HG03039 (cell line): ENCODE measurements around the gene RNF19B.

Experiments
- ATAC-seq: cut with Tn5 transposase; IDR thresholded peaks from one replicate; pipeline ENCODE4 v1.9.1; 2021; ENCODE audit warnings: mild to moderate bottlenecking, moderate library complexity; ENCODE audit not compliant: unreplicated experiment

Gene RNF19B

DNA sequence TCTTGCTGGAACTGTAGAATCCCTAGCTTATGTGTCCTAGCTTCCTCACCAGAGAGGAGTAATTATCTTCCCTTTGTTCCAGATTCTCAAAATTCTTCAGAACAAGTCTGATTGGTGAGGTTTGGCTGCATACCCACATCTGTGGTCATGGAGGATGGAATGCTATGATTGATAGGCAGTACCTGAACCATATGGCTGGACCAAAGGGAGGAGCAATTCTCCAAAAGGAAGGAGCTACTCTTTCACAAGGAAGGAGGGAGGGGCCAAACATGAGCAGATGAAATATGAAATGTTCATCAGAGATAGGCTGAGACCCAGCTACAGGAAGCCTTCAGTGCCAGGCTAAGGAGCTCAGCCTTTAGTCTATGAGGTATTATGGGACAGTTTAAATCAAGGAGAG lies 5.0 kb upstream of the RNF19B start:
- no peak for ATAC-seq

DNA sequence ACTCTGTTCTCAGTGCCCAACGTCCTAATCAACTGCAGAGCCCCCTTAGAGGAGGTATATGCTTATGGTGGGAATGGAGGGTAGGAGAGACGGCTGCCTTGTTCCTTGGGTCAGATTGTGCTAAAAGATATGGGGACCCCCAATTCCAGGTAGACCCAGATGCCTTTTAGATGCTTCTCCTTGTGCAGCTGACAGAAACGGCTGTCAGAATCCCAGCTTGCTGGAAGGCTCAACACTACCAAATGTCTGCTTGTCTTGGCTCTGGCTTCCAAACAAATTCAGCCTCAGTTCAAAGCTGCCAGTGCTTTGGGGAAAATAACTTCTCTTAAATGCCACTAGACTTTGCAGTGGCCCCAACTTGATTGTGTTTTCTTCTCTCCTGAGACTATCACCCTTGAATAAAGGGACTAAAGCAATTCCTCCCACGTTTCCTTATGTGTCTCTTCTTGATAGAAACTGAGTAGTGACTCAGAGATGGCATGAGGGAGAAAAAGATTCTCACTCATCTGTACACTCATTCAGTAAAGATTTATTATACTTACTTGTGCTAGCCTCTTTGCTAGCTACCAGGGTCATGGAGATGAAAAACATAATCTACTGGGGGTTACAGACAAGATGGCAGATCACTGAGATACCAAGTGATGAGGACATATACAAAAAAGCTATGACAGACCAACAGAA lies 3.4 kb upstream of the RNF19B start:
- no peak for ATAC-seq

DNA sequence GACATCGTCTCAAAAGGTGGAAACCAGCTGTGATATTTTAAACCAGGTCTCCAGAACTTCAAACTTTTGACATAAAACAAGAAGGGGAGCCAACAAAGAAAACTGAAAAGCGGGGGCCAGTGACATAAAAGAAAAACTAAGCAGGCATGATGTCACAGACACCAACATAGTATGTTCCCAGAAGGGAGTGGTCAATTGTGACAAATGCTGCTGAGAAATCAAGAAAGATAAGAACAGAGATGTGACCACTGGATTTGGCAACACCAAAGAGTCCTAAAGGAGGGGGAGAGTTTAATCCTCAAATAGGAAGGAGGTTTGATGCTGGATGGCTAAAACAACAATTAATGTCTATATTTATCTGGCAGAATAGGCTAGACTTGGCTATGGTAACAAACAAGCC lies 2.3 kb upstream of the RNF19B start:
- no peak for ATAC-seq

DNA sequence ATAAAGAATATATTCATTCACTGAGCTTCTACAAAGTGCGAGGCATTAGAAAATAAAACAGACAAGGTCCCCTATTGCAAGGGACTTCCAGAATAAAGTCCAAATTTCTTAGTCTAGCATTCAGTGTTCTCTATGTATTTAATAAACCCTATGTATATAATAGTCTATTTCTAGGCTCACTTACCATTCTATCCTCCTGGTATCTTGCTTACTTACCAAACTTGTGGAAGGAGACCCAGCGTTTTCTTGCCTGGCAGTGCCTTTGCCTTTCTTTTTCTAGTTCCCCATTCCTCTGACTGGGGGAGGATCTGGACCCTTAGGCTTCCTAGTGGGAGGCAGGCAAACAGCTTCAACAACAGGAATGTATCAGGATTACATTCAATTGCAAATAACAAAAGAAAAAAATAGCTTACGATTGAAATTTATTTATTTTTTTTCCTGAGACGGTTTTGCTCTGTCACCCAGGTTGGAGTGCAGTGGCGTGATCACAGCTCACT lies 690 bp upstream of the RNF19B start:
- no peak for ATAC-seq

DNA sequence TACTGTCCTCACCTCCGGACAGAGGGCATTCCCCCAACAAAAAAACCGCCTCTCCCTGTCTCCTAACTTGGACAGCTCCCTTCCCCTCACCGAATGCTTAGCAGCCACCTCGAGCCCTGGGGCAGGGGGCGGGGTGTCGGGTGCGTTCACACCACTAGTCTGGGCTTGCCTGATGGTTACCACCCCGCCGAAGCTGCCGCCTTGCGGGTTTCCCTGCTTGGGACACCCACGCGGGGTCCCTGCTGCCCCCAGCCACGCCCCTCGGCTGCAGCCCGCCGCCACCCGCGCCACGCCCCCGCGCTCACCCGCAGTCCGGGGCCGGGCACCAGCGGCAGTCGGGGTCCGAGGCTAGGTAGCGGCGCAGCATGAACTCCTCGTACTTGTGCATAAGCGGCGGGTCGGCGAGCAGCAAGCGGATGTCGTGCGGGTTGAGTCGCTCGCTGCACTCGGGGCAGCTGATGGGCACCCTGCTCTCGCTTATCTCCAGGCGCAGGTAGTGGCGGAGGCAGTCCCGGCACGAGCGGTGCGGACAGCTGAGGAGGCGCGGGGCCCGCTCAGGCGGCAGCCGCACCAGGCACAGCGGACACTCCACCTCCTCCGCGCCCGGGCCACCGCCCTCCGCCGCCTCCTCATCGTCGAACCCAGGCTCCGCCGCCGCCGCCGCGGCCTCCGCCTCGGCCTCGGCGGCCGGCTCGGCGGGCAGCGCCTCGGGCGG lies 706 bp downstream of the RNF19B start:
- peak; percentile 31 for ATAC-seq

DNA sequence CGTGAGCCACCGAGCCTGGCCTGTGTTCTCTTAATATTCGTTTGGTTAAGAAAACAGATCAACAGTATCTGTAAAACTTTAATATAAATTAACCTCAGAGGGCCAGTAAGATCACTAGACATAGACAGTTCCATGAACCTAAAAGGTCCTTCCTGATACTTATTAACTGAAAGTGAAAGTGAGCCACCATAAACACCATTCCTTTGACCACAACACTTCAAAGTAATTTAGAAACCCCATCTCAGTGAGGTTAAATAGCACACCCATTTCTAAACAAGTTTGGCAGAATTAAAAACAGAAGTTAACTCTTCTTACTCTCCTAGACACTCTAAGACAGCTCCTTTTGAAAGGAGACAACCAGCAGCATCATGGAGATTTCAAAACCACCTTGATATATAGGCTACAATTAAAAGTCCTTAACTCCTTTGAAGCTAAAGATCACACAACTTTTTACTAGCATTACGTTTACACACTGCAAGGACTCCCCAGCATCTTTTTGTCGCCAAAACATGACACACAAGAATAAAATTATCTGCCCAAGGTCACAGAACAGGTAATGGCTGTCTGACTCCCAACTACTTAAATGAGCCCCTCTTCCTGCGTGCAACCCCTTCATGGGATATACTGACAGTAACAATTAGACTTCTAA lies 2.2 kb downstream of the RNF19B start:
- no peak for ATAC-seq

DNA sequence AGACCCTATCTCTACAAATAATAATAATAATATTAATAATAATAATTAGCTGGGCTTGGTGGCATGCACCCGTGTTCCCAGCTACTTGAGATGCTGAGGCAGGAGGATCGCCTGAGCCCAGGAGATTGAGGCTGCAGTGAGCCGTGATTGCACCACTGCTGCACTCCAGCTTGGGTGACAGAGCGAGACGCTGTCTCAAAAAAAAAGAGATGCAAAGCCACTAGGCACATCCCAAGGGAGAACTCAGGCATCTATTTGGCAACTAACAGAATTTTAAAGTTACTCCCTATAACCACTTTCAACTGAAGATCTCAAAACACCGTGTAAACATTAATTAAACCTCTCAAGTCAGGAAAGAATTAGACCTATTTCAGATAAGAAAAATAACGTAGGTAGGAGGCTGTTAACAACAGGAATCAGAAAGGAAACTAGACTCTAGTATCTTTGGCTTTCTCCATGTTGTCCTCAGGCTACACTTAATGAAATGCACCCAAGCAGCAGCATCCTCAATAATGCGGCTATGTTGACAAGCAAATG lies 3.7 kb downstream of the RNF19B start:
- no peak for ATAC-seq

DNA sequence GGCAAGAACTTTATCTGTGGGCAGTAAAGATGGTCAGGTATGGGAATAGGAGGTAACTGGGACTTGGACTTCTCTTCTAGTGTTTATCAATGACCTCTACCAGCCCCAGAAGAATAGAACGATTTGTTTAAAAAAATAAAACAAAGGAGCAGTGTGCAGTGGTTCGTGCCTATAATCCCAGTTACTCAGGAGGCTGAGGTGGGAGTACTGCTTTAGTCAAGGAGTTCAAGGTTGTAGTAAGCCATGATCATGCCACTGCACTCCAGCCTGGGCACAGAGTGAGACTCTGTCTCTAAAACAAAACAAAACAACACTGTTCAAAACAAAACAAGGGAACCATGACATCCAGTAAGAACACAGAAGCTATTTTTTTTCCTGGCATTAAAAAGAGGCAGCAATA lies 4.3 kb downstream of the RNF19B start:
- no peak for ATAC-seq

DNA sequence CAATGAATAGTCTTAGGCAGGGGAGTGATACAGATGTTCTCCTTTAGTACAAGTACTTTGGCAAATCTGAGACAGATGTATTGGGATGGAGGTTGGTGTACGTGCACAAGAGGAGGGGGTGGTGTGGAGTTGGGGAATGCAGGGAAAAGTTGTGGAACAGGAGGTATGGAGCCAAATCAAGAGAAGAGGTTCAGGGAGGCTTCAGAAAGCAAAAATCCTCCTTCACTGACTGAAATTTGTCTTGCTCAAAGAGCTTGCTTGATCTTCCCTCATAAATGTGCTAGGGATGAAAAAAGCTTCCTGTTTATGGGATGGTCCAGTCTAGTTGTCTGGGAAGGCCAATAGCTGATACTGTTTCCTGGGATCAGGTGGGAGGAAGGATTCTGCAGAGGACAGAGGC lies 5.8 kb downstream of the RNF19B start:
- ATAC-seq: no peak

DNA sequence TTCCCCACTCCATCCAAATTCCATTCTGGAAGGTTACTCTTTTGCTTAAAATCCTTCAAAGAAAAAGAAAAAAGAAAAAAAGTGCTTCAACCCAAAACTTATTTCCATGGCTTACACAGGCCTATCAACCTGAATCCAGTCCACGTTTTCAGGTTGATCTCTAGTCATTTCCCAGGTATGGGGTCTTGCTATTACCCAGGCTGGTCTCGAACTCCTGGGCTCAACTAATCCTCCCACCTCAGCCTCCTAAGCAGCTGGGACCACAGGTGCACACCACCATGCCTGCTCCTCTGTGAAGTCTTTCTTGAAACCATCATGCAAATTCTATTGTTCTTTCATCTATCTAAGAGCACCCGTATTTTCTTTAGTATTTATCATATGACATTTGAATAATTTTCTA lies 7.6 kb downstream of the RNF19B start:
- ATAC-seq: no peak

DNA sequence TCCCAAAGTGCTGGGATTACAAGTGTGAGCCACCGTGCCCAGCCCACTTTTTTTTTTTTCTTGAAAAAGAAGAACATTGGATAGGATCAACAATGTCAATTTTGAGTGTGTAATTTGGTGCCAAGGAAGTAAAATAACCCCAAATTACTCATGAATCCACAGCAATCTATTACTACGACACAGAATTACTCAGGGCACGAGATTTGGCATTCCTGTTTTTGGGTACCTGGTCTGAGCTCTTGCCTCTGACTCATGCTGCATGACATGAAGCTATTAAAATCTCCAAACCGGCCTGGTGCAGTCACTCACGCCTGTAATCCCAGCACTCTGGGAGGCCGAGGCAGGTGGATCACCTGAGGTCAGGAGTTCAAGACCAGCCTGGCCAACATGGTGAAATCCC lies 10.4 kb downstream of the RNF19B start:
- no peak for ATAC-seq

DNA sequence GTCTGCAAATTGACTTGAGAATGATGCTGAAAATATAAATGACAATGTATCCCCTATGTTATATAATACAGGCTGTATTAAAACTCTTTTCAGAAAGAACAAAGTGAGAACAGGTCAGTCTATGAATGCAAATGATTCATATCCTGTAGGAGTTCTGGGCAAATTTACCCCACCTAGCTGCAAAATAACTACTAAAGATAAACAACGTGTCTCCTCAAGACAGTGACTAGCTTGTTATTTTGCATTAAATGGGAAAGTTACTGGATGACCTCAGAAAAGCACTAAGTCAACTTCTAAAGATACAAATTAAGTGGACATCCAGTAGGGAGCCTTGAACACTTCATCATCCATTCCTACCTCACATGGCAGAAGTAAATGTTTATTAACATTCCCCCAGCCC lies 11.1 kb downstream of the RNF19B start:
- no peak for ATAC-seq

DNA sequence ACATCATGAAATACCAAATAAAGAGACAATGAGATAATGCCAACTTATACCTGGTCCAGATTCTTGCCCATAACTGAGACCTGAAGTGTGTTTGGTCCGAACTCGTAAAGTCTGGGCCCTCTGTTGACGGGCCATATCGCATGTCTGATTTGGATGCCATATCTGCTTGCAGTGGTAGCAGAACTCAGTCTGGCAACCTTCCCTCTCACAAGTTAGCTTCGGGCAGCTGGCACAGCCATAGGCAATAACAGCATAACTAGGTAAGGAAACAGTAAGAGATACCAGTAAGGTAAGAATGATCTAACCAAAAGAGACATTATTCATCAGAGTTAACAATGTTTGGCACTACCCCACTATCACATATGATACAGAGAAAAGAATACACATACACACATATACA lies 15.1 kb downstream of the RNF19B start:
- ATAC-seq: no peak

DNA sequence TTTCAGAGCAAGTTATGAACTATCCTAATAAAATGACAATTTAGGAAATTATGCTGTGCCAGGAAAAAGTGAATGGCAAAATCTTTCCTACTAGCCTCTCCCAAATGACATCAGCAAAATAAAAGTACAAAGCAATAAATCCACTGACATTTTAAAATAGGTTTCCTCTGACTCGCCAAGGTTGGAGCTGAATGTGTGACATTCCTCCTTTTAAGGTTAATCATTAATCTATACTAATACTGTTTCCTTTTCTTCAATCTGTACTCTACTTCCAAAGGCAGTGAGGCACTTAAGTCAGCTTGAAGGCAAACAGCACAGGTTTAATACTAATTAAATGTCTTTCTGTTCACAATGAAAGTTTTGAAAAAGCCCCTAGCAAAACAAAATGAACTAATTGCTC lies 15.7 kb downstream of the RNF19B start:
- no peak for ATAC-seq

DNA sequence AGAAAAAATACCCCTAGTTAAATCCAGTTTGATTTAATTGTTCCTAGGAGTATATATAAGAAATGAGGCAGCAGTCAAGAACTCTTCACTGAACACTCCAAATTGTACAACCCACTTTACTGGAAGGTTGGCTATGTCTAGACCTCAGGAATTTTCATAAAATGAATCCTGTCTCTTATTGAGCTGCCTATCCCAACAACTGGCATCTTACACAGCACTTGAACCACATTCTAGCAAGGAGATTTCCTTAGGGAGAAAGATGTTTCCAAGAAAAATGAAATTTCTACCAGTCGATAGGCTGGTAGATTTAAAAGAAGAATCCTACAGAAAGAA lies 16.3 kb downstream of the RNF19B start:
- no peak for ATAC-seq

DNA sequence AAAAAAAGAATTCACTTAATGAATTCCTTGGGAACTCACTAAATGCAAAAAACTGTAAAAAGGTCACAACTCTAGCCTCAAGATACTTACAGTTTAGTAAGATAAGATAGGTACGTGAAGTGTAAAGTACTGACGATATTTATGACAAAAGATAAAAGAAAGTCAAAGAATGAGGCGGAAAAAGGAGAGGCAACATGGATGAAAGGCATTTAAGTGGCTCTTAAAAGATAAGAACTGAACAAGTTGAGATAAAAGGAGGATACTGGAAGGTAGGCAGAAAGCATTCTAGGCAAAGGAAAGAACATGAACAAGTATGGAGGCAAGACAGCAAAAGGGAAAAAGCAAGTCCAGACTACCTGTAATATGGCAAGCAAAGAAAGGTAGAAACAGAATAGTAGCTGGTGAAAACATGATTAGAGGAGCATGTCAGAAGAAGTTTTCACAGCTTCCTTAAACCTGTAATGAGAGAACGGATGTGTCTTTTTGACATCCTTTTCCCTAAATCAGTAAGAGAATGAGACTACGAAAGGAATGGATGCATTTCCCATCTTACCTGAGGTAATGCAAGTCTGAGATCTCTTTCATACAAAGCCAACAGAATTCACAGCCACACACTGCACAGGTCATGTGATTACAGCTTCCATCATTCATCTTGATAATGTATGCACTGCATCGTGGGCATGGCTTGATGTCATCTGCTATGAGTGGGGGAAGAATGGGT lies 16.8 kb downstream of the RNF19B start:
- ATAC-seq: no peak

DNA sequence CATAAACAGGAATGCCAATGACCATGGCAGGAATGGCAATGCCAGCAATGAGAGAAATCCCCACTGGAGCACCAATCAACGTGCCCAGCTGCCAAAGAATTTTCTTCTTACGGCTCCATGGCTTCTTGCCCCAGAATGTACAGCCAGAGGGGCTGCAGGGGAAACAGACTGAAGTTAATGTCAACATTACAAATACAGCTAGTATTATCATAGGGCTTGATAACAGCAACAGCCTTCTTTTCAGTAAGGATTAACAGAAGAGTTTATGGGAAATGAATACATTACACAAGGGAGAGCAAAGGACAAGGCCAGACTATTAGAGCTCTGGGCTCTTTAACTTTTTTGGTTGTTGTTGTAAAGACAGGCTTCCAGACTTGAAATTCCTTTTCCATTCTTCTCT lies 18.2 kb downstream of the RNF19B start:
- no peak for ATAC-seq

DNA sequence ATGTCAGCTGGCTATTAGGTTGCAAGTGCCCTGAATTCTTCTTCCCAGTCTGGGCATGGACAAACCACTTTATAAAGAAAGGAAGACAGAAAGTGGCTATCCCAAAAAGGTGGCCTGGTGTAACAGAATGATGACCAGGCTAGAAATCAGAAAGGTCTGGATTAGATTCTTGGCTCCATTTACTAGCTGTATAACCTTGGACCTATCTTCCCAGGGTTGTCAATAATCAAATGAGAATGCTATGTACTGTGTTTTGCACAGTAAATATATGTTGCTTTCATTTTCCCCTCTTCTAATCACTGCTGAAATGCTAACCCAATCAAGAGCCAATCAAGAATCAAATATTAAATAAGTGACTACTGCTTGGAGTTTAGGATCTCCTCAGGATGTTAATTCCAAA lies 20.4 kb downstream of the RNF19B start:
- no peak for ATAC-seq

DNA sequence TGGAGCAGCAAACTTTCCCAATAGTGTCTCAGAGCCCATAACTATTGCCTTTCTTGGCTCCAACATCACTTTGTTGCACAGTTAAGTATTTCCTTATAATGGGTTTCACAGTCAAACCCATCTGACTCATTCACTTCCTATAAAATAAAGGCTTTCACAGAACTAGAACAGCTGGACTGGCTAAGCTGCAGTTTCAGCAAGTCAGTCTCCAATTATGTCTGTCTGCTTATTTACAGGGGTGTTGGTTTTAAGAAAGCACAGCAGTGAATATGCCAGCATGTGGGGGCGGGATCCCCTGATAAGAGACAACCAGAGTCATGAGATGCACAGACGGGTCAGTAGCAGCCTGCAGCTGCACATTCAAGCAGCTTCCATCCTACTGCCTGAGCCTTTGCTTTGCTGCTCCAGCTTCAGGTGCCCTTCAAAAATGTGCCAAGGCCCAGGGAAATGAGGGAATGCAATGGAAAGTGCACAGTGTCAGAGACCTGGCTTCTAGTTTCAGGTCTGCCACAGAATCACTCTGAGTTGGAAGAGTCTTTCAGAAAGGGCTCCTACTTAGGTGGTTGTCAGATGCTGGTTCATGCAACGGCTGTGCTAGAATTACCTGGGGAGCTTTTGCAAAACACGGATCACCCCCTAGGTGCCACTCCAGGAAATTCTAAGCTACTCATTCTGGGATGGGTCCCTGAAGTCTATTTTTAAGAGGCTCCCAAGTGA lies 24.8 kb downstream of the RNF19B start:
- ATAC-seq: no peak

DNA sequence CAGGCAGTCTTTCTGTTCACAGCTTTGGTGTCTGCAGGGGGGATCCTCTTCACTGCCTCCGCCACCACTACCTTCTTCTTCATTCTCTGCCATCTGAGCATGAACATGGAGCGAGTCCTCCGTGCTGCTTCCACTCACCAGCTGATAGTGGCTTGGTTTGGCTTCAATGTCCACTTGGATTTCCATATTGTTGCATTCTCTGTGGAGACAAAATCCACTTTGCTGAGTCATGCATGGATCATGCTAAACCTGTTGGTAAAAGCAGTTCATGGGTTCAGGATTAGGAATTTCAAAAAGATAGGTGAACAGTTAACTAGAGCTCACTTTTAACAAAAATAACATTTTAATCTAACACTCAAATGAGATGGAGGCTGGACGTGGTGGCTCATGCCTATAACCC lies 27.5 kb downstream of the RNF19B start:
- ATAC-seq: no peak

DNA sequence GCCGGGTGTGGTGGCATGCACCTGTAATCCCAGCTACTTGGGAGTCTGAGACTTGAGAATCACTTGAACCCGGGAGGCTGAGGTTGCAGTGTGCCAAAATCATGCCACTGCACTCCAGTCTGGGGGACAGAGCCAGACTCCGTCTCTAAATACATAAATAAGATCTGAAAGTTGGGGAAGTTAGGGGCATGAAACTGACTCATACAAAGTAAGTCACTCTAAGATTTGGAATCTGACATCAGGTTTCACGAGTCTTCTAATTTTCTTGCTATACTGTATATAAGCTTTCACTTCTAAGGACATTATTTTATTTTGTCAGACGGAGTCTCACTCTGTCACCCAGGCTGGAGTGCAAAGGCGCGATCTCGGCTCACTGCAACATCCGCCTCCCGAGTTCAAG lies 30.1 kb downstream of the RNF19B start:
- no peak for ATAC-seq
